ENCODE data around the gene OLFM2.

DNA sequence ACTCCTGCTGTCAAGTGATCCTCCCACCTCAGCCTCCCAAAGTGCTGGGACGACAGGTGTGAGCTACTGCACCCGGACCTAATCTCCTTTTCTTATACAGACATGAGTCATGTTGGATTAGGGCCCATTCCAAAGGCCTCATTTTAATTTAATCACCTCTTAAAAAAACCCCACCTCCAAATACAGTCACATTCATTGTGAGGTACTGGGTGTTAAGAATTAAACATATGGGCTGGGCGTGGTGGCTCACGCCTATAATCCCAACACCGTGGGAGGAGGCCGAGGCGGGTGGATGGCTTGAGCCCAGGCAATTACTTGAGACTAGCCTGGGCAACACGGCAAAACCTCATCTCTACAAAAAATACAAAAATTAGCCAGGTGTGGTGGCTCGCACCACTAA, 54.6 kb downstream of the OLFM2 start:
- no peak for TF ChIP-seq GABPA (IDR thresholded peaks at IDR 0.05 in 1 of 2, conservative IDR thresholded peaks at IDR 0.05 in 1 of 2)
- no peak for TF ChIP-seq JUND (IDR thresholded peaks at IDR 0.05)
- TF ChIP-seq TAF1 (conservative IDR thresholded peaks at IDR 0.05): no peak
- TF ChIP-seq CTCF (IDR thresholded peaks at IDR 0.05; ENCODE audit: low read depth, low read length, missing input control): no peak
- TF ChIP-seq MAX (IDR thresholded peaks at IDR 0.05): no peak
- TF ChIP-seq RXRA (IDR thresholded peaks at IDR 0.05): no peak
- TF ChIP-seq FOXA2 (IDR thresholded peaks at IDR 0.05): no peak
- no peak for TF ChIP-seq EGR1 (IDR thresholded peaks at IDR 0.05; ENCODE audit: low read depth in 2 of 2)
- no peak for TF ChIP-seq HNF4G (IDR thresholded peaks at IDR 0.05)
- TF ChIP-seq HNF4A (conservative IDR thresholded peaks at IDR 0.05): no peak
- TF ChIP-seq, protein P1, sequence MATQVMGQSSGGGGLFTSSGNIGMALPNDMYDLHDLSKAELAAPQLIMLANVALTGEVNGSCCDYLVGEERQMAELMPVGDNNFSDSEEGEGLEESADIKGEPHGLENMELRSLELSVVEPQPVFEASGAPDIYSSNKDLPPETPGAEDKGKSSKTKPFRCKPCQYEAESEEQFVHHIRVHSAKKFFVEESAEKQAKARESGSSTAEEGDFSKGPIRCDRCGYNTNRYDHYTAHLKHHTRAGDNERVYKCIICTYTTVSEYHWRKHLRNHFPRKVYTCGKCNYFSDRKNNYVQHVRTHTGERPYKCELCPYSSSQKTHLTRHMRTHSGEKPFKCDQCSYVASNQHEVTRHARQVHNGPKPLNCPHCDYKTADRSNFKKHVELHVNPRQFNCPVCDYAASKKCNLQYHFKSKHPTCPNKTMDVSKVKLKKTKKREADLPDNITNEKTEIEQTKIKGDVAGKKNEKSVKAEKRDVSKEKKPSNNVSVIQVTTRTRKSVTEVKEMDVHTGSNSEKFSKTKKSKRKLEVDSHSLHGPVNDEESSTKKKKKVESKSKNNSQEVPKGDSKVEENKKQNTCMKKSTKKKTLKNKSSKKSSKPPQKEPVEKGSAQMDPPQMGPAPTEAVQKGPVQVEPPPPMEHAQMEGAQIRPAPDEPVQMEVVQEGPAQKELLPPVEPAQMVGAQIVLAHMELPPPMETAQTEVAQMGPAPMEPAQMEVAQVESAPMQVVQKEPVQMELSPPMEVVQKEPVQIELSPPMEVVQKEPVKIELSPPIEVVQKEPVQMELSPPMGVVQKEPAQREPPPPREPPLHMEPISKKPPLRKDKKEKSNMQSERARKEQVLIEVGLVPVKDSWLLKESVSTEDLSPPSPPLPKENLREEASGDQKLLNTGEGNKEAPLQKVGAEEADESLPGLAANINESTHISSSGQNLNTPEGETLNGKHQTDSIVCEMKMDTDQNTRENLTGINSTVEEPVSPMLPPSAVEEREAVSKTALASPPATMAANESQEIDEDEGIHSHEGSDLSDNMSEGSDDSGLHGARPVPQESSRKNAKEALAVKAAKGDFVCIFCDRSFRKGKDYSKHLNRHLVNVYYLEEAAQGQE (IDR thresholded peaks at IDR 0.05): no peak
- no peak for TF ChIP-seq RAD21 (IDR thresholded peaks at IDR 0.05)
- no peak for TF ChIP-seq SP1 (IDR thresholded peaks at IDR 0.05)
- TF ChIP-seq, protein P2, sequence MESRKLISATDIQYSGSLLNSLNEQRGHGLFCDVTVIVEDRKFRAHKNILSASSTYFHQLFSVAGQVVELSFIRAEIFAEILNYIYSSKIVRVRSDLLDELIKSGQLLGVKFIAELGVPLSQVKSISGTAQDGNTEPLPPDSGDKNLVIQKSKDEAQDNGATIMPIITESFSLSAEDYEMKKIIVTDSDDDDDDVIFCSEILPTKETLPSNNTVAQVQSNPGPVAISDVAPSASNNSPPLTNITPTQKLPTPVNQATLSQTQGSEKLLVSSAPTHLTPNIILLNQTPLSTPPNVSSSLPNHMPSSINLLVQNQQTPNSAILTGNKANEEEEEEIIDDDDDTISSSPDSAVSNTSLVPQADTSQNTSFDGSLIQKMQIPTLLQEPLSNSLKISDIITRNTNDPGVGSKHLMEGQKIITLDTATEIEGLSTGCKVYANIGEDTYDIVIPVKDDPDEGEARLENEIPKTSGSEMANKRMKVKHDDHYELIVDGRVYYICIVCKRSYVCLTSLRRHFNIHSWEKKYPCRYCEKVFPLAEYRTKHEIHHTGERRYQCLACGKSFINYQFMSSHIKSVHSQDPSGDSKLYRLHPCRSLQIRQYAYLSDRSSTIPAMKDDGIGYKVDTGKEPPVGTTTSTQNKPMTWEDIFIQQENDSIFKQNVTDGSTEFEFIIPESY (IDR thresholded peaks at IDR 0.05): no peak
